DLD1 (cell line): ENCODE data around the gene COMP.

Experiments used
- in situ Hi-C: cut with HindIII; loops from 2 replicates; pipeline ENCODE4 v1.10.0; 2017; ENCODE audit warnings: low sequenced_read_pairs

Gene COMP

GRCh38 chr19:18783958-18784785 is 6.9 kb downstream of the COMP start:
- in situ Hi-C loops = no loop called here

- in situ Hi-C loops = no loop called here
Measured at GRCh38 chr19:18782559-18783225, 8.4 kb downstream of the COMP start.

- in situ Hi-C loops = no loop called here
Measured at GRCh38 chr19:18781885-18782527, 9.1 kb downstream of the COMP start.

GRCh38 chr19:18781047-18781600 is 10.0 kb downstream of the COMP start:
- in situ Hi-C loops = no loop called here

- in situ Hi-C loops = no loop called here
Measured at GRCh38 chr19:18780631-18781030, 10.5 kb downstream of the COMP start.

- in situ Hi-C loops = no loop called here
Measured at GRCh38 chr19:18780081-18780480, 11.0 kb downstream of the COMP start.

GRCh38 chr19:18778826-18779495 is 12.1 kb downstream of the COMP start:
- in situ Hi-C loops = no loop called here

GRCh38 chr19:18778076-18778389 is 13.1 kb downstream of the COMP start:
- in situ Hi-C loops = no loop called here

- in situ Hi-C loops = no loop called here
Measured at GRCh38 chr19:18777301-18778075, 13.6 kb downstream of the COMP start.

- in situ Hi-C loops = no loop called here
Measured at GRCh38 chr19:18776736-18777135, 14.4 kb downstream of the COMP start.

GRCh38 chr19:18776288-18776594 is 14.9 kb downstream of the COMP start:
- in situ Hi-C loops = no loop called here

- in situ Hi-C loops = no loop called here
Measured at GRCh38 chr19:18775586-18776287, 15.4 kb downstream of the COMP start.

- in situ Hi-C loops = no loop called here
Measured at GRCh38 chr19:18774782-18775444, 16.2 kb downstream of the COMP start.

GRCh38 chr19:18774107-18774506 is 17.0 kb downstream of the COMP start:
- in situ Hi-C loops = no loop called here

GRCh38 chr19:18773682-18774081 is 17.4 kb downstream of the COMP start:
- in situ Hi-C loops = no loop called here

- in situ Hi-C loops = no loop called here
Measured at GRCh38 chr19:18772620-18773587, 18.2 kb downstream of the COMP start.

GRCh38 chr19:18771328-18772242 is 19.5 kb downstream of the COMP start:
- in situ Hi-C loops = no loop called here
